ENCODE measurements around the gene PLA2G5.

Gene PLA2G5

GRCh38 chr1:20093303-20093702 lies 23.3 kb downstream of the PLA2G5 start:
- no peak for DNase-seq

GRCh38 chr1:20093940-20094391 lies 24.0 kb downstream of the PLA2G5 start:
- DNase-seq, result no peak

GRCh38 chr1:20095564-20096434 lies 25.8 kb downstream of the PLA2G5 start:
- DNase-seq, result no peak

DNA sequence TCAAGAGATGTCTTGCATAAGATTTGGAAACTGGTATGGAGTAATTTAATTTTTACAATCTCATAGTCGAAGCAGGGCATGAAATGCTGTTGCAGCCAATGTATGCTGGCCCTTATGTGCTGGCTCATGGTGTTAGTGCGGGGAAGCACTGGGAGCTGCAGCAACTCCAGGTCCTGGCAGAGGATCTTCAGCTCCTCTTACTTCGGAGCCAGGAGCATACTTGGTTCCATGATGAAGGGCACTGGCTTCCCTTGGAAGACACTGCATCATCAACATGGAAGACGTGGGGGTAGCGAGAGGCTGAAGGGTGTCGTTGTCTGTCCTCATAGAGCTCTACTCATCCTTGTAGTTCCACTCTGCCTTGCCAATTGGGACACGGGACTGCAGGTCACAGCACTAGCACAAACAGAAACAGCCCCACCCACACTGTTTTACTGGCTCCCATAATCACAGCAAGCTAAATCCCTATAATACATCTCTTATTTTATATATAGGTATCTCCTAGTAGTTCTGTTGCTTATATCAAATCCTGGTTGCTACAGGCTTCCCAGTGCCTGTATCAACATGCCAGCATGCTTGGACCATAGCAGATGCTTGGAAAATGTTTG lies 26.9 kb downstream of the PLA2G5 start:
- no peak for DNase-seq

DNA sequence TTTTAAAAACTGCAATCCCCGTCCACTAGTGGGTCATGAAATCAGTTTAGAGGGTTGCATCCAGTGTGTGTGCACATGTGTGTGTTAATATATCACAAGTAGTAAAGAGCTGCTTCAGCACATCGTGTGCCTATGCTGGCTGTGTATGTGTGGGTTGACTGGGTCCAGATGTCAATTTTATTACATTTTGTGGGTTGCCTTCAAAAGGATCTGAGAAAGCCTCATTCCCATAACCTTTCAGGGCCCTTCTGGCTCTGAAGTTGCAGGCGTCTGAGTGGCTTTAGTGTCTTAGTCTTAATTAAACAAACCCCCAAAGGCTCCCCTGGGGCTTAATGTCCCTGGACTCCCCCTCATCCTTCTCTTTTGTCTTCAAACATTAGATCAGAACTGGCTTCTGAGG lies 29.5 kb downstream of the PLA2G5 start:
- DNase-seq, result no peak

DNA sequence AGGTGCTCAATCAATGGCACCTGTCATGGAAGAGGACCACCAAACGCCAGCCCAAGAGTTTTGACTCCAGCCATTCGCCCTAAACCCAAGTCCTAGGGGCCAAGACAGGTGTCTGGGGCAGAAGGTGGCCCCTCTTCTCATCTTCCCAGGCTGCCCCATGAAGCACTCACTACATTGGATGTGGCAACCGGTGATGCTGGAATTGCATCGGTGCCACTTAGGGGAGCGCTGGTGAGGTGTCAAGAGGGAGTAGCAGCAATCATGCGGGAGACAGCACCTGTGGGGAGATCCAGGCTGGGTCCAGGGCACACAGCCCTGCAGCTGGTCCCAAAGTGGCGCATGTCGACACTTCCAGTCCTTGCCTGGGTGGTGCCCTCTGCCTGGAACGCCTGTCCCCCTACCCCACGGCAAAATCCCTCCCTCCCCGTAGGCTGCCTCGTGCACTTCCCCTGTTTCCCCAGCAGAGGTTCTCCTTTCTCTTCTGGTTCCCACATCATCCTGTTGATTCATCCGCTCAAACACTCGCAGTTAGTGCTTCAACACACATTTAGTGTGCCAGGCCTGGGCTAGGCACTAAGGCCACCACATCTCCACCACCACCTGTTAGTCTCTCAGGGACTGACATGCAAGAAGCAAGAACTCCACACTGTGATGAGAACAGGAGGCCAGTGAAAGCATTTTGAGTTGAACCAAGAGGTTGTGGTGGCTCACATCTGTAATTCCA lies 30.8 kb downstream of the PLA2G5 start:
- DNase-seq, result no peak

GRCh38 chr1:20102875-20103274 lies 32.9 kb downstream of the PLA2G5 start:
- DNase-seq, result no peak

DNA sequence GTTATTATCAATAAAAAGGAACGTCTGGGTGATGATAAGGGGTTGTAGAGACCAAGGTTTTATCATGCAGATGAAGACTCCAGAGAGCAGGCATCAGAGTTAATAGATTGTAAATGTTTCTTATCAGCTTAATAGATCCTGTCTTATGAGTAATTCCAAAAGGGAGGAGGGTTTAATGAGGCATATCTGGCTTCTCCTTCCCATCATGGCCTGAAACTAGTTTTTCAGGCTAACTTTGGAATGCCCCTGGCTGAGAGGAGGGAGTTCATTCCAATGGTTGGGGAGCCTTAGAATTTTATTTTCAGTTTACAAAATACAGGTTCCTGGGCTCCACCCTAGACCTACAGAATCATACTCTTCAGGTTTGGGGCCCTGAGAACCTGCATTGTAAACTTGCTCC lies 35.9 kb downstream of the PLA2G5 start:
- DNase-seq, result no peak

GRCh38 chr1:20107351-20107750 lies 37.4 kb downstream of the PLA2G5 start:
- no peak for DNase-seq

- no peak for DNase-seq
Observed at GRCh38 chr1:20107796-20108195, 37.8 kb downstream of the PLA2G5 start.

DNA sequence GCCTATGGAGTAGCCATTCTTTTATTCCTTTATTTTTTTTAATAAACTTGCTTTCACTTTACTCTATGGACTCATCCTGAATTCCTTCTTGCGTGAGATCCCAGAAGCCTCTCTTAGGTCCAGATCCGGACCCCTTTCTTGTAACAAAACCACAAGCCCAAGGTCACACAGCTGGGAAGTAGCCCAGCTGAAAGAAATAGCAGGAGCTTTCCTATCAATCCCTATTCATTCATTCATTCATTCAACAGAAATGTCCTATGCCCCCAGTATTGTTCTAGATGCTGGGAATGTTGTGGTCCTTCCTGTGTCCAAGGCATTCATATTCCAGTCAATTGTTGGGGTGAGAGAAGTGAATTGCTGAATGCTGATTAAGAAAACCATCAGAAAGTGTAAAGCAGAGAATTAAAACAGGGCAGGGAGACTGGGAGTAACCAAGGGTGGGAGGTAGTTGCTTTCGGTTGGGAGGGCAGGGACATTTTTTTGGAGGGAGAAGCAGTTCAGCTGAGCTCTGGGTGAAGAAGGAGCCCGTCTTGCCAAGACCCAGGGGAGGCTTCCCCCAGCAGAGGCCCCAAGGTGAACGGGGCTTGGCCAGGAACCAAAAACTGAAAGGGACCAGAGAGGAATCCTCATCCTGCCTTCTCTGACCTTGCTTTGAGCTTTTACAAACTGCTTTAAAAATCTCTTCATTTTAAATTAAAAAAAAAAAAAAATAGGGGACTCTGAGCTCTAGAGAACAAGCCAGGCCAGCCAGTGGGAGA lies 38.6 kb downstream of the PLA2G5 start:
- no peak for DNase-seq

- no peak for DNase-seq
Observed at GRCh38 chr1:20109223-20109856, 39.3 kb downstream of the PLA2G5 start.

- no peak for DNase-seq
Observed at GRCh38 chr1:20110679-20111078, 40.7 kb downstream of the PLA2G5 start.

GRCh38 chr1:20111452-20111851 lies 41.5 kb downstream of the PLA2G5 start:
- no peak for DNase-seq

DNA sequence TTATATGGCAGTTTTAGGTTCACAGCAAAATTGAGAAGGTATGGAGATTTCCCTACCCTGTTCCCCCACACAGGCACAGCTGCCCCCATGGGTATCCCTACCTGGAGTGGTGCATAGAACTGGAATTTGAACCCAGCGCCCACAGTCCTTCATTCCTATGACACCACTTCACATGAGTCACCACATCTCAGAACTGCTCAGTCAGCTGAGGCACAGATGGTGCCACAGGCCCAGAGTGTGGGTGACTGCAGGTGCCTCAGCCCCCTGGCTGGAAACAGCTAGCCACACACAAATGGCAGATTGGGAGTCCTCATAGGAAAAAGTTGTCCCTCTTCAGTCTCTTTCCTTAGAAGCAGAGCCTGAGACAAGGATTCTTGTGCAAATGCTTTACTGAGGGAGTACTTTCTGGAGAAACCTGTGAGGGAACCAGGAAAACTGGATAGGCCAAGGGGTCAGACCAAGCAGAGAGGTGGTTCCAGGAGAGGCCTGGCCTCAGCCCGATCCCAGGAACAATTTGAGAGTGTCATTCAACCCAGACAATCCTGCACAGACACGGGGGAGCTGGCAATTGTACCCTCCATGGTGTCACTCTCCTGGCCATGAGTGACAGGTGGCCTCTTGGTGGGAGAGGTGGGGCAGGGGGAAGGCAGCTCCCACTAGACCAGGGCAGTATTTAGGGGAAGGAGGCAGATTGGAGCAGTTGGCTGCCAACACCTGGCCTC lies 42.4 kb downstream of the PLA2G5 start:
- DNase-seq, result no peak

GRCh38 chr1:20114021-20114648 lies 44.1 kb downstream of the PLA2G5 start:
- DNase-seq, result no peak

GRCh38 chr1:20115479-20115878 lies 45.5 kb downstream of the PLA2G5 start:
- no peak for DNase-seq

GRCh38 chr1:20115916-20116315 lies 45.9 kb downstream of the PLA2G5 start:
- no peak for DNase-seq

DNA sequence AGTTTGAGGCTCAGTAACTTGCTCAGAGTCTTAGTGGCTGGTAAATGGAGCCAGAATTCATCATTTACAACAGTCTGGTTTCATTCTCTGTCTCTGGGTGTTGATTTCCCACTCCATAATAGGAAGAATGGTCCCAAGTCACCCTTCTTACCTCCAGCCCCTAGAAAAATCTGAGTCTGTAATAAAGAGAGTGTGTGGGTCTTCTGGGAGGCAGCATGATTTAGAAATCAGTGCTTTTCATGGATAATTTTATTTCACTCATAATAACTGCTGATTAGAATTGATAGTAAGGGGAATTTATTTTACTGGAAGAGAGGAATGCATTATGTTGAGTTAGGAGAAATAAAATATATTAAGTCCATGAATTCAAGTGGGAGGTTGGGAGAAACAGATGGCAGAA lies 47.2 kb downstream of the PLA2G5 start:
- DNase-seq, result no peak

DNA sequence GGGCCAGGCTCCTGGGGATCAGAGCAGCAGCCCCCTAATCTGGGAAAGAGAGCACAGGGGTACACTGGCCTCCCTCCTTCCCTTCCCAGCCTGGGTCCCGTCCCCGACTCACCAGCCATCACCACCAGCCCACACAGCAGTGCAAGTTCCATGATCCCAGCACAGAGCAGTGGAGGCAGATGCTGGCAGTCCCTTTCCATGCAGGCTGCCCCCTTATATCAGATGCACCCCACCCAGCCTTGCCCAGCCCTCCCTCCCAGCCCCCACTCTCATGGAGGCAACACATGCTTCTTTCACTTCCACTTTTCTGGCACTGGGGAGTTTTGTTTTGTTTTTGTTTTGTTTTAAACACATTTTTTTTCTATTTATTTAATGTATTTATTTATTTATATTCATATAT lies 49.4 kb downstream of the PLA2G5 start, which contains the start of gene PLA2G2D:
Gene PLA2G2D (minus strand): TSS at position 190 of the 400 bp plus-strand sequence. CDS start 38 bp downstream, at position 152.
- no peak for DNase-seq

- no peak for DNase-seq
Observed at GRCh38 chr1:20120796-20121195, 50.8 kb downstream of the PLA2G5 start.

Data from T1000 (cell line).